Measurements from ENCODE around the gene PSME3. TPM values are rescaled to one million over a fixed set of nuclear protein-coding genes. Genes with fewer than 3 reads are reported as not detected.
"Not testable (repeated sequence)": the region's sequence is repeated elsewhere in the genome, so short reads cannot be mapped to it uniquely, and the experiment has no call there.

Gene PSME3
- total RNA-seq, 1 experiment from 2014 or later: 113 TPM

GRCh38 chr17:42850954-42851353, 17.8 kb downstream of the PSME3 start, which contains the start of gene AOC3:
Gene AOC3 (plus strand): TSS chr17:42851199. CDS start chr17:42851344, 145 bp downstream.
- no peak for DNase-seq (ENCODE audit: low spot score)

GRCh38 chr17:42851371-42852240, 18.4 kb downstream of the PSME3 start:
- not testable (repeated sequence) for DNase-seq (ENCODE audit: low spot score)

GRCh38 chr17:42852351-42852750, 19.2 kb downstream of the PSME3 start:
- DNase-seq (ENCODE audit: low spot score): no peak

- DNase-seq (ENCODE audit: low spot score): no peak
Measured at GRCh38 chr17:42853004-42853403, 19.8 kb downstream of the PSME3 start.

DNA sequence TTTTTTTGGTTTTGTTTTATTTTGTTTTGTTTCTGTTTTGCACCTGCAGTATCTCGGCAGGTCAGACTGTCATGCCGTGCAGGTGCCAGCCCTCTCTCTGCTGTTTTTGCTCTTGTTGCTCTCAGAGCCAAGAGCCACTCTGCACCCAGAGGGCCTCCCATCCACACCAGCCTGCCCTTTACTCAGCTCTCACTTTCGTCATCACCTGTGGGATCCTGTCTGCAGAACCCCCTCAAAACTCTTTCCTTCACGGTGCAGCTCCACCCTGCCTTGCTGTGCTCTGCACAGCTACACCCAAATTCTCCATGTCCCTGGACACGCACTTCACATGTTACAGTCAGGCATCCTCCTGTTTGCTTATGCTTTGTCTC, 20.4 kb downstream of the PSME3 start:
- DNase-seq (ENCODE audit: low spot score): no peak

GRCh38 chr17:42853968-42854790, 21.0 kb downstream of the PSME3 start:
- no peak for DNase-seq (ENCODE audit: low spot score)

DNA sequence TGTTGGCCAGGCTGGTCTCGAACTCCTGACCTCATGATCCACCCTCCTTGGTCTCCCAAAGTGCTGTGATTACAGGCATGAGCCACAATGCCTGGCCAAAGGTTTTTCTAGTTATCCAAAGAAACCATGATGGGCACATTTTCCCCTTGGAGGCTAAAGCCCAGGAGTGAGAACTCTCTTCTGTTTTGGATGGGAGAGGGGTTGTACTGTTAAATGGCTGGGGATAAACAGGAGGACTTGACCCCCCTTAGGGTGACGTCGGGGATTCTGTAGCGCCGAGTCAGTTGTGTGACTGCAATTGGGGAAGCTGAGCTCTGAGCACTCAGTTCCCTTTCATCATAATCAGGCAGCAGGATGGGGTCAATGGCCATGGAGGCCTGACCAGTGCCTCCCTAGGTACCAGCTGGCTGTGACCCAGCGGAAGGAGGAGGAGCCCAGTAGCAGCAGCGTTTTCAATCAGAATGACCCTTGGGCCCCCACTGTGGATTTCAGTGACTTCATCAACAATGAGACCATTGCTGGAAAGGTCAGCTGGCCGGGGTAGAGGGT, 21.9 kb downstream of the PSME3 start:
- DNase-seq (ENCODE audit: low spot score): no peak

DNA sequence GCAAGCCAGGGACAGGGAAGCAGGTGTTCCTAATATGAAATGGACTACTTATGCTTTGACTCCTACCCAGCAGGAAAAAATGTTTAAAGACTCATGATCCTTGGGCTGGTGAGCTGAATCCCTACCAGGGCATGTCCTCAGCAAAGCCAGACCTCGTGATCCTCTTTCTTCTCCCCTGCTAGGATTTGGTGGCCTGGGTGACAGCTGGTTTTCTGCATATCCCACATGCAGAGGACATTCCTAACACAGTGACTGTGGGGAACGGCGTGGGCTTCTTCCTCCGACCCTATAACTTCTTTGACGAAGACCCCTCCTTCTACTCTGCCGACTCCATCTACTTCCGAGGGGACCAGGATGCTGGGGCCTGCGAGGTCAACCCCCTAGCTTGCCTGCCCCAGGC, 22.9 kb downstream of the PSME3 start:
- DNase-seq (ENCODE audit: low spot score): not testable (repeated sequence)

- DNase-seq (ENCODE audit: low spot score): not testable (repeated sequence)
Measured at GRCh38 chr17:42856516-42856915, 23.3 kb downstream of the PSME3 start.

DNA sequence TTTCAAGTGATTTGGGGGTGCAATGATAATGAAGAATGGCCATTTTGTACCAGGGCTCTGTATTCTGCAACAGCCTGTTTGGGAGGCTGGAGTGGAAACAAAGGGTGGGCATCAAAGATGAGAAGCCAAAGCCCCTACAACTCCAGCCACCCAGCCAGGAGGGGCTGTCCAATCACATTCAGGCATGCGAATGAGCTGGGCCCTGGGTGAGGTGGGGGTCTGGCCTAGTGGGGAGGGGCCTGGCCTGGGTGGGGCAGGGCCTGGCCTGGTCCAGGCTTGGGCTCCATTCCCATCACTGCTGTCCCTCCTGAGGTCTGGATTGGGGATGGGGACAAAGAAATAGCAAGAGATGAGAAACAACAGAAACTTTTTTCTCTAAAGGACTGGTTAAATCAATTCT, 24.2 kb downstream of the PSME3 start:
- DNase-seq (ENCODE audit: low spot score): no peak

DNA sequence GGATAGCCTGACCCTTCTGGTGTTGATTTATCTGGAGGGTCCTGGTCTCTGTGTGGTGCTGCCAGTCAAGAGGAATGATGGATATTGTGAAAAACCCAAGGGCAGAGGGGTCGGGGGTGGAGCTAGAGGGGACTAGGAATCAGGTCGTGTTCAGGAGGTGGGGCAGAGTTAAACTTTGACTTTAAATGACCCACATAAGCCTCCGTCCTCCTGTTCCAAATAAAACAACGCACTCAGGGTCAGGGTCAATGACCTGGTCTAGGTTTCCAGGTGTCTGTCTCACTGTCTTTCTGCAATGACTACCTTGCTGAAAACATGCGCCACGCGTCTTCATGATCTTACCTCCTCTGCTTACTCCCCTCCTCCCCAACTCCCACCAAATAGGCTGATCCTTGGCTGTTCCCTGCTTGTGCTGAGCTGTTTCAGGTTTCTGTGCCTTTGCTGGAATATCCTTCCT, 32.5 kb downstream of the PSME3 start:
- DNase-seq (ENCODE audit: low spot score): no peak

GRCh38 chr17:42866216-42866615, 33.0 kb downstream of the PSME3 start:
- DNase-seq (ENCODE audit: low spot score): no peak

DNA sequence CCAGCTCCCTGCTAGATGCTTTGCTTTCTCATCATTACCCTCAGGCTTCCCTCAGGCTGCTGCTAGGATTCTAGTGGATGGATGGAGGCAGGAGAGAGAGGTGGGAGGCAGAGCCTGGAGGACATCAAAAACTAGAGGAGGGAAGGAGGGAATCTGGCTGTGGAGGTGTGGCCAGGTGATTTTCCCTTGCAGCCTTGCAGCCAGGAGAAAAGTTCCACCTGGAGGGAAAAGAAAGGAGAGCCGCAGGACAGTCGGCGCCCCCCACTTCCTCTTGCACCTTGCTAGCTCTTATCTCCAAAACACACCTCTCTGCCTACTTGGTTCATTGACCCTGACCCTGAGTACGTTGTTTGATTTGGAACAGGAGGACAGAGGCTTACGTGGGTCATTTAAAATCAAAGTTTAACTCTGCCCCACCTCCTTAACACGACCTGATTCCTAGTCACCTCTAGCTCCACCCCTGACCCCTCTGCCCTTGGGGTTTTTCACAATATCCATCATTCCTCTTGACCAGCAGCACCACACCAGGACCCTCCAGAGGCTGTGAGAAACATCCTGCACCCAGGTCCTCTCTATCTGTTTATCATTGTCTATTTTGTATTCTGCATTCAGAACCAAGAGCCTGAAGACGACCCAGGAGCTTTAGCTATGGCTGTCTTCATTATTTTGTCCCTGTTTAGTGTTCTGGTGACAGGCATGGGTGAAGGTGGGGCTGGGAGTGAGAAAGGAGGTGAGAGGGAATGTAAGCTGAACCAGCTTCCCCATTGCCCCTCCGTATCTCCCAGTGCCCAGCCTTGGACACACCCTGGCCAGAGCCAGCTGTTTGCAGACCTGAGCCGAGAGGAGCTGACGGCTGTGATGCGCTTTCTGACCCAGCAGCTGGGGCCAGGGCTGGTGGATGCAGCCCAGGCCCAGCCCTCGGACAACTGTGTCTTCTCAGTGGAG, 33.7 kb downstream of the PSME3 start:
- DNase-seq (ENCODE audit: low spot score): no peak

- DNase-seq (ENCODE audit: low spot score): not testable (repeated sequence)
Measured at GRCh38 chr17:42867694-42868261, 34.6 kb downstream of the PSME3 start.

GRCh38 chr17:42868338-42868737, 35.1 kb downstream of the PSME3 start:
- DNase-seq (ENCODE audit: low spot score): no peak

DNA sequence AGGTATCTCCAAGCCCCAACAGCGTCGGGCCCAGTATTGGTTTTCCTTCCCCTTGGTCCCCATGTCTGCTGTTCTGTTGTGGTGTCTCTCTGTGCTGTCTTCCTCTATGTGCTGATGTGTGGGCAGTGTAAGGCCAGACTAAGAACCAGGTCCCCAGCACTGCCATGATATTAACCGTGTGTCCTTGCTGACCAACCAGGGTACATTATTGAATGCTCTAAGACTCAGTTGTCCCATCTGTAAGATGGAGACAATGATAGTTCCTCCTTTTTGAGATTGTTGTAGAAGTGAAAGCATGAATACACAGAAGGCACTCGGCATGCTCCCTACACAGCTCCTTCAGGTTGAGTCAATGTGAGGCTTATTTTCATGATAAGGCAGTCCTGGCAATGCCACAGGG, 38.5 kb downstream of the PSME3 start:
- no peak for DNase-seq (ENCODE audit: low spot score)

DNA sequence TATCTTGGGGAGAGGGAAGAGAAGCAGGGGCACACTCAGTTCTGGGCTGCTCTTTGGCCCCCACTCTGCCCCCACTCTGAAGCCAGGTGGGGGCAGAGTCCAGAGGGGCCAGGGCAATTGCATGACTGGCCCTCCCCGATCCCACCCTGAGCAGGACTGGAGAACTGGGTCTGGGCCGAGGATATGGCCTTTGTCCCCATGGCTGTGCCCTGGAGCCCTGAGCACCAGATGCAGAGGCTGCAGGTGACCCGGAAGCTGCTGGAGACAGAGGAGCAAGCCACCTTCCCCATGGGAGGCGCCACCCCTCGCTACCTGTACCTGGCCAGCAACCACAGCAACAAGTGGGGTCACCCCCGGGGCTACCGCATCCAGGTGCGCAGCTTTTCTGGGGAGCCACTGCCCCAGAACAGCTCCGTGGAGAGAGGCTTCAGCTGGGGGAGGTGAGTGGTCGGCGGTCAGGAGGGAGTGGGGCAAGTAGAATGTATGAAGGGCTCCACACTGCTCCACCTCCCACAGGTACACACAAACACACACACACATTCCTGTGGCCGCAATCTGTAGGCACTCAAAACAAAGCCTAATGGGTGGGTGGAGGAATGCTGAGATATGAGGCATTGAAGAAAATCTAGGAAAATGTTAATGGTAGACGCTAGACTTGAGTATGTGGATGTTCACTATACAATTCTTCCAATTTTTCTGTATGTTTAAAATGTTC, 39.2 kb downstream of the PSME3 start:
- no peak for DNase-seq (ENCODE audit: low spot score)

GRCh38 chr17:42873315-42873714, 40.1 kb downstream of the PSME3 start:
- no peak for DNase-seq (ENCODE audit: low spot score)

DNA sequence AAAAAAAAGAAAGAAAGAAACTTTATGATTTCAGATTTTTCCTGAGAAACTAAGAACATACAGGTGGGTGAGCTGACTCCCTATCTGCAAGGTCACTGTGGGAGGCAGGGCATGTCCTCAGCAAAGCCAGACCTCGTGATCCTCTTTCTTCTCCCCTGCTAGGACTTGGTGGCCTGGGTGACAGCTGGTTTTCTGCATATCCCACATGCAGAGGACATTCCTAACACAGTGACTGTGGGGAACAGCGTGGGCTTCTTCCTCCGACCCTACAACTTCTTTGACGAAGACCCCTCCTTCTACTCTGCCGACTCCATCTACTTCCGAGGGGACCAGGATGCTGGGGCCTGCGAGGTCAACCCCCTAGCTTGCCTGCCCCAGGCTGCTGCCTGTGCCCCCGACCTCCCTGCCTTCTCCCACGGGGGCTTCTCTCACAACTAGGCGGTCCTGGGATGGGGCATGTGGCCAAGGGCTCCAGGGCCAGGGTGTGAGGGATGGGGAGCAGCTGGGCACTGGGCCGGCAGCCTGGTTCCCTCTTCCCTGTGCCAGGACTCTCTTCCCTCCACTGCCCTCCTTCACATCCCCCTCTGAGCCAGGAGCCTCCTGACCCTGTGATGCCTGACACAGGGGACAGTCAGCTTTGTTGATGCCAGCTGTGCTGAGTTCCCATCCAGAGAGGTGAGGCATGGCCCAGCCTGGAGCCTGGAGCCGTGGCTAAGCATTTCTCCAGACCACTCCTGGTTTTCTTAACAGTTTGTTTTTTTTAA, 40.9 kb downstream of the PSME3 start:
- not testable (repeated sequence) for DNase-seq (ENCODE audit: low spot score)
